Right lobe of liver (tissue), 4 donors: ENCODE data around the gene FAIM.

Source experiments
- POLR2A ChIP-seq: fragments of 450-650 bp; IDR thresholded peaks from one replicate; pipeline ENCODE4 v1.6.1; 2017; ENCODE audit warnings: antibody characterized with exemption, mild to moderate bottlenecking
- TF ChIP-seq, protein P1 (sequence below), 4 donors: fragments of 200-600 bp in 3 of 4; fragments of 450-650 bp in 1 of 4; IDR thresholded peaks; one replicate each; pipeline versions ENCODE4 v1.5.1 to v1.8.0; 2016 to 2022; ENCODE audit warnings: antibody characterized with exemption in 4 of 4, mild to moderate bottlenecking in 2 of 4
- donor health status: DM: no; HTN: no; CAD: no.
- donor health status: DM: no; HTN: no; CAD: no.
- donor health status: DM: no; HTN: yes; CAD: no.

DNA sequence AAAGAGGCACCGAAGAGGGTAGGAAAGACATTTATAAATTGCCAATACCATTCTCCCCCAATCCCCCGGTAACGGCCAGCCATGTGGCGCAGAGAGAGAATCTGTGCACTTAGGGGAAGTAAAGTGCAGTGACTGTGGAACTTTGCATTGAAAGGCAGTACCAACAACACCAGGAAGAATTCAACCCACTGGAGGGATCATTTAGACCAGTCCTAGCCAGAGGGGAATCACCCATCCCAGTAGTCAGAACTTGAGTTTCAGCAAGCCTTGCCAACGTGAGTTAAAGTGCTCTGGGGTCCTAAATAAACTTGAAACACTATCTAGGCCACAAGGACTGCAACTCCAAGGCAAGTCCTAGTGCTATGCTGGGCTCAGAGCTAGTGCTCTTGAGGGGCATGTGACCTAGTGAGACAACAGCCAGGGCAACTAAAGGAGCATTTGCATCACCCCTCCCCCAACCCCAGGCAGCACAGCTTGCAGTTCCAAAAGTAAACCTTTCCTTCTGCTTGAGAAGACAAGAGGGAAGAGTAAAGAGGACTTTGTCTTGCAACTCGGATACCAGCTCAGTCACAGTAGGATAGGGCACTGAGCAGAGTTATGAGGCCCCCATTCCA, 29.5 kb upstream of the FAIM start:
- TF ChIP-seq, protein P1, sequence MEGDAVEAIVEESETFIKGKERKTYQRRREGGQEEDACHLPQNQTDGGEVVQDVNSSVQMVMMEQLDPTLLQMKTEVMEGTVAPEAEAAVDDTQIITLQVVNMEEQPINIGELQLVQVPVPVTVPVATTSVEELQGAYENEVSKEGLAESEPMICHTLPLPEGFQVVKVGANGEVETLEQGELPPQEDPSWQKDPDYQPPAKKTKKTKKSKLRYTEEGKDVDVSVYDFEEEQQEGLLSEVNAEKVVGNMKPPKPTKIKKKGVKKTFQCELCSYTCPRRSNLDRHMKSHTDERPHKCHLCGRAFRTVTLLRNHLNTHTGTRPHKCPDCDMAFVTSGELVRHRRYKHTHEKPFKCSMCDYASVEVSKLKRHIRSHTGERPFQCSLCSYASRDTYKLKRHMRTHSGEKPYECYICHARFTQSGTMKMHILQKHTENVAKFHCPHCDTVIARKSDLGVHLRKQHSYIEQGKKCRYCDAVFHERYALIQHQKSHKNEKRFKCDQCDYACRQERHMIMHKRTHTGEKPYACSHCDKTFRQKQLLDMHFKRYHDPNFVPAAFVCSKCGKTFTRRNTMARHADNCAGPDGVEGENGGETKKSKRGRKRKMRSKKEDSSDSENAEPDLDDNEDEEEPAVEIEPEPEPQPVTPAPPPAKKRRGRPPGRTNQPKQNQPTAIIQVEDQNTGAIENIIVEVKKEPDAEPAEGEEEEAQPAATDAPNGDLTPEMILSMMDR (IDR thresholded peaks at IDR 0.05) = no peak
- no peak for TF ChIP-seq POLR2A
